ENCODE results near the gene PXK. TPM values are rescaled to one million over a fixed set of nuclear protein-coding genes. Genes with fewer than 3 reads are reported as not detected.

PXK gene
- total RNA-seq, 2 donors from 2014 or later, result 9.3 to 11.4 TPM

- Histone ChIP-seq H3K4me1 (no peaks in the 10 kb centered on the region), H3K9me3 (no peaks in the 10 kb centered on the region), H3K27me3 (no peaks in the 10 kb centered on the region), H3K36me3 (no peaks in the 10 kb centered on the region), H3K4me3 (no peak overlapping the region), H3K9ac (ENCODE audit: low read depth in 2 of 2, low read length in 2 of 2) (no peak overlapping the region), H3K27ac (no peak overlapping the region)
- TF ChIP-seq CTCF (IDR thresholded peaks at IDR 0.05), result no peak
- DNase-seq, result no peak
- intact Hi-C loops (cut with DNase I), result no loop called here
These were observed 40.9 kb upstream of the PXK start for GRCh38 chr3:58291671-58292338.

GRCh38 chr3:58292866-58293265 is 39.8 kb upstream of the PXK start:
- no peaks in the 10 kb centered on the region for H3K9me3 ChIP-seq
- H3K27me3 ChIP-seq, result no peaks in the 10 kb centered on the region
- intact Hi-C loops (cut with DNase I), result no loop called here
- no peak overlapping the region for H3K4me3 ChIP-seq
- TF ChIP-seq CTCF (IDR thresholded peaks at IDR 0.05), result no peak
- no peak overlapping the region for H3K27ac ChIP-seq
- H3K36me3 ChIP-seq, result no peaks in the 10 kb centered on the region
- no peak overlapping the region for H3K9ac ChIP-seq (ENCODE audit: low read depth in 2 of 2, low read length in 2 of 2)
- no peak for DNase-seq
- no peaks in the 10 kb centered on the region for H3K4me1 ChIP-seq

GRCh38 chr3:58293516-58293915 is 39.2 kb upstream of the PXK start:
- Histone ChIP-seq H3K4me1 (no peaks in the 10 kb centered on the region), H3K9ac (ENCODE audit: low read depth in 2 of 2, low read length in 2 of 2) (no peak overlapping the region), H3K27ac (no peak overlapping the region), H3K9me3 (no peaks in the 10 kb centered on the region), H3K36me3 (no peaks in the 10 kb centered on the region), H3K4me3 (no peak overlapping the region), H3K27me3 (no peaks in the 10 kb centered on the region)
- no peak for DNase-seq
- intact Hi-C loops (cut with DNase I), result no loop called here
- no peak for TF ChIP-seq CTCF (IDR thresholded peaks at IDR 0.05)

GRCh38 chr3:58296269-58296668 is 36.4 kb upstream of the PXK start:
- Histone ChIP-seq H3K9ac (ENCODE audit: low read depth in 2 of 2, low read length in 2 of 2) (no peak overlapping the region), H3K27me3 (no peaks in the 10 kb centered on the region), H3K4me3 (no peak overlapping the region), H3K9me3 (no peaks in the 10 kb centered on the region), H3K27ac (no peak overlapping the region), H3K36me3 (no peaks in the 10 kb centered on the region), H3K4me1 (no peaks in the 10 kb centered on the region)
- no peak for DNase-seq
- intact Hi-C loops (cut with DNase I), result loop anchor here (2.0 kb wide), 1 partner anchor 55 kb away; no protein-coding TSS in a partner anchor
- TF ChIP-seq CTCF (IDR thresholded peaks at IDR 0.05), result no peak

- intact Hi-C loops (cut with DNase I), result loop anchor here (2.0 kb wide), 1 partner anchor 56 kb away; no protein-coding TSS in a partner anchor
- no peak overlapping the region for H3K27ac ChIP-seq
These were observed 35.8 kb upstream of the PXK start for GRCh38 chr3:58296843-58297242.

More at GRCh38 chr3:58296843-58297242, 35.8 kb upstream of the PXK start:
- Histone ChIP-seq H3K9ac (ENCODE audit: low read depth in 2 of 2, low read length in 2 of 2) (no peak overlapping the region), H3K27me3 (no peaks in the 10 kb centered on the region), H3K4me1 (no peaks in the 10 kb centered on the region), H3K36me3 (no peaks in the 10 kb centered on the region), H3K4me3 (no peak overlapping the region), H3K9me3 (no peaks in the 10 kb centered on the region)
- TF ChIP-seq CTCF (IDR thresholded peaks at IDR 0.05), result no peak
- no peak for DNase-seq
